Keratinocyte (primary cell): ENCODE results near the gene BCAS3. TPM values are rescaled to one million over a fixed set of nuclear protein-coding genes. Genes with fewer than 3 reads are reported as not detected.

Source experiments
- DNase-seq: peaks from one replicate; pipeline ENCODE4 v3.0.0-alpha.2; 2011; ENCODE audit warnings: low read depth, missing footprints, low spot score
- FAIRE-seq: peaks from 2 replicates; lab custom pipeline; 2011; peaks lifted over from hg19 to GRCh38; lab: Jason Lieb, UNC
- H2AFZ ChIP-seq: 2 replicates; pipeline ENCODE4 v1.6.0; 2012; ENCODE audit warnings: low read length, control low read depth, inconsistent platforms; ENCODE audit not compliant: control insufficient read depth
- H3K27ac ChIP-seq: 2 replicates; pipeline ENCODE4 v1.5.1; 2011; ENCODE audit warnings: low read length; ENCODE audit not compliant: control insufficient read depth, insufficient read depth
- H3K27me3 ChIP-seq: 3 replicates; pipeline ENCODE4 v1.6.0; 2011; ENCODE audit warnings: low read length; ENCODE audit not compliant: control insufficient read depth, insufficient read depth; ENCODE audit errors: extremely low read depth
- H3K36me3 ChIP-seq, 2 experiments: 2 replicates in 1 of 2; 3 replicates in 1 of 2; pipeline ENCODE4 v1.5.1; 2011; ENCODE audit warnings: low read length in 2 of 2, mild to moderate bottlenecking in 1 of 2; ENCODE audit not compliant: control insufficient read depth in 2 of 2, insufficient read depth in 2 of 2; ENCODE audit errors: extremely low read depth in 1 of 2
- H3K4me1 ChIP-seq: 3 replicates; pipeline ENCODE4 v1.5.1; 2011; ENCODE audit warnings: low read length; ENCODE audit not compliant: control insufficient read depth, insufficient read depth; ENCODE audit errors: extremely low read depth
- H3K4me2 ChIP-seq: 3 replicates; pipeline ENCODE4 v1.6.0; 2011; ENCODE audit warnings: low read depth, low read length; ENCODE audit not compliant: control insufficient read depth, insufficient read depth; ENCODE audit errors: extremely low read depth
- H3K4me3 ChIP-seq, 3 experiments: fragments of 200-600 bp in 1 of 3; sonication (generic) in 1 of 3; 2 replicates in 2 of 3; 3 replicates in 1 of 3; pipeline ENCODE4 v1.5.1; 2011 to 2016; ENCODE audit warnings: low read length in 3 of 3, mild to moderate bottlenecking in 3 of 3, control low read depth in 2 of 3, inconsistent platforms in 1 of 3, low read depth in 1 of 3, mixed read lengths in 1 of 3, mixed run types in 1 of 3, moderate library complexity in 1 of 3; ENCODE audit not compliant: control insufficient read depth in 2 of 3, insufficient read depth in 2 of 3; ENCODE audit errors: extremely low read depth in 1 of 3
- H3K79me2 ChIP-seq: 2 replicates; pipeline ENCODE4 v1.6.0; 2012; ENCODE audit warnings: low read length; ENCODE audit not compliant: control insufficient read depth, insufficient read depth
- H3K9ac ChIP-seq: 3 replicates; pipeline ENCODE4 v1.6.0; 2011; ENCODE audit warnings: low read length; ENCODE audit not compliant: control insufficient read depth, insufficient read depth; ENCODE audit errors: extremely low read depth
- H3K9me1 ChIP-seq: 3 replicates; pipeline ENCODE4 v1.6.0; 2011; ENCODE audit warnings: low read length; ENCODE audit not compliant: control insufficient read depth, insufficient read depth; ENCODE audit errors: extremely low read depth
- H3K9me3 ChIP-seq: 2 replicates; pipeline ENCODE4 v1.5.1; 2012; ENCODE audit warnings: low read depth, low read length; ENCODE audit not compliant: control insufficient read depth
- H4K20me1 ChIP-seq: 3 replicates; pipeline ENCODE4 v1.6.0; 2011; ENCODE audit warnings: low read length; ENCODE audit not compliant: control insufficient read depth, insufficient read depth; ENCODE audit errors: extremely low read depth
- EZH2 ChIP-seq: IDR thresholded peaks from one replicate; pipeline ENCODE4 v1.6.1; 2012; ENCODE audit warnings: inconsistent platforms, mild to moderate bottlenecking, low read length, moderate library complexity
- dilution Hi-C: fragments of 300-500 bp; cut with MboI; formaldehyde crosslinking; loops from one replicate; pipeline ENCODE4 v1.7.0; 2020; ENCODE audit warnings: low sequenced_read_pairs; ENCODE audit not compliant: extremely low pct_ligation_motif_present
- polyA plus RNA-seq, 5 experiments: library from polyadenylated mRNA; depleted of rRNA in 3 of 5; stranded (reverse) in 3 of 5; stranded (forward) in 1 of 5; unstranded in 1 of 5; fragments of >200 nt; gene quantifications; 1 replicate in 1 of 5; 2 replicates in 3 of 5; 3 replicates in 1 of 5; pipeline versions ENCODE4 v1.2.1 to v1.2.3, GENCODE V29; 2011 to 2012; ENCODE audit warnings: missing spikeins in 2 of 5, low read depth in 1 of 5, low replicate concordance in 1 of 5
- TF ChIP-seq, protein P1 (sequence below), 3 experiments: IDR thresholded peaks in 1 of 3; conservative IDR thresholded peaks in 1 of 3; optimal IDR thresholded peaks in 1 of 3; 2 replicates in 2 of 3; 3 replicates in 1 of 3; pipeline versions ENCODE3 to v1.5.1; 2011; ENCODE audit warnings: low read length in 3 of 3, mild to moderate bottlenecking in 3 of 3, moderate library complexity in 2 of 3, control low read depth in 1 of 3, inconsistent platforms in 1 of 3; ENCODE audit not compliant: insufficient read depth in 2 of 3; ENCODE audit errors: extremely low read depth in 1 of 3

Gene BCAS3
- polyA plus RNA-seq, 1 donor (not counting 4 experiments of a cell fraction or from before 2014, with no cell fraction given): 11.8 TPM

DNA sequence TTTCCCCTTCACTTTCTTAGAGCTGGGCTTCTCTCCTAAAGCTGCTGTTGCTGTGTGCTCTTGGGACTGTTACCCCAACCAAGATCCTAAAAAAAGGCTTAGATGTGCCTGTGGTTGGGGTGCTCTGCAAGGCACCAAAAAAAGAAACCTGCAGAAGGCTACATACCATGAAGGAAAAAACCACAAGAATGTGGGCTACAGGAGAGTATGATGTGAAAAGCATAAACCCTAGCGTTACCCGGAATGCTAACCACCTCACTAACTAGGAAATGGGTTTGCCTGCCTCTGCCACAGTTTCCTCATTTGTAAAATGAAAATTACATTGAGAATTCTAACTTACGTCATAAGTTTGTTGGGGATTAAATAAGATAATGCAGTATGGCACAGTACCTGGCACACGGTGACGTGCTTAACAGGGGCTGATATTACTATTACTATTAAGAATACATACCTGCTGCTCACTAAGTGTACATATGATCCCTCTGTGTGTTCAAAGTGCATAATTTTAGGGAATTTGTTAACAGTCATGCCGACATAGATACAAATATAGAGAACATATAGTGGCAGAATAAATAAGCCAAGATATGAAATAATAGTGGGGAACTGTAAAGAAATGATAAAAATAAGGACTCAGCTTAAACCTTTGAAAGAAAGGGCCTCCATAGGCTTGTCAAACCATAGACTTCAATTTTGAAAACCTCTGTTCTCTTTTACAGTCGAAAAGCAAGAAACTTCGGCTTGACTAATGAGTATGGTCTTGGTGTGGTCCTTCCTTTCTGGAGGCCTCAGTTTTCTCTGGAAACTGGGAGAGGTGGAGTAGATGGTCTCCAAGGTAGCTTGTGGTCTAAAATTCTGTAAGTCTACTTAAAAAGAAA is 544.2 kb downstream of the BCAS3 start:
- no peak overlapping the region for H3K4me2 ChIP-seq
- H3K9me1 ChIP-seq: no peaks in the 10 kb centered on the region
- H4K20me1 ChIP-seq: no peaks in the 10 kb centered on the region
- no peak overlapping the region for H3K27ac ChIP-seq
- no peak overlapping the region for H2AFZ ChIP-seq
- no peak for DNase-seq
- no peaks in the 10 kb centered on the region for H3K27me3 ChIP-seq
- H3K9ac ChIP-seq: no peak overlapping the region
- H3K4me3 ChIP-seq: no peak overlapping the region
- no peaks in the 10 kb centered on the region for H3K4me1 ChIP-seq
- no peaks in the 10 kb centered on the region for H3K79me2 ChIP-seq
- FAIRE-seq: no peak
- dilution Hi-C loops: no loop called here
- no peak for TF ChIP-seq EZH2
- H3K9me3 ChIP-seq: no peaks in the 10 kb centered on the region
- no peaks in the 10 kb centered on the region for H3K36me3 ChIP-seq

DNA sequence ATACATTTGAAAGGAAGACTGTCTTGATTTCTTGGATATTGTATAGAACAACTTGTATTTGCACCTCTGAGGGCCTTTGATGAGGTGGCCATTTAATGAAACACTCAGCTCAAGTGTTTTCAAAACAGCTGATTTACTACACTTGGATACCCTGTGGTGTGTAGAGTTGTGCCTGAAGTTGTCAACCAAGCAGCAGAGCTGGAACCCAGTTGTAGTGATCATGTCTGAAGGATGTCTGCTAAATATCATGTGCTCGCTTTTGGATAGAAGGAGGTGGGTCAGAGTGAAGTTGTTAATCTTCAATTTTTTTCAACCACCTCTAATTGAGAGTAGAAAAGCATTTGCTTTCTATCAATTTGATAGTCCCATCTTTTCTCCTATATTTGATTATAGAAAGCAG is 546.1 kb downstream of the BCAS3 start:
- Histone ChIP-seq H3K9me1 (no peaks in the 10 kb centered on the region), H3K27me3 (no peaks in the 10 kb centered on the region), H3K4me1 (no peaks in the 10 kb centered on the region), H3K4me3 (no peak overlapping the region), H3K36me3 (no peaks in the 10 kb centered on the region), H3K9me3 (no peaks in the 10 kb centered on the region), H3K27ac (no peak overlapping the region), H3K4me2 (no peak overlapping the region), H3K79me2 (no peaks in the 10 kb centered on the region), H2AFZ (no peak overlapping the region), H3K9ac (no peak overlapping the region), H4K20me1 (no peaks in the 10 kb centered on the region)
- TF ChIP-seq EZH2: no peak
- dilution Hi-C loops: no loop called here
- DNase-seq (no peak), FAIRE-seq (no peak)

DNA sequence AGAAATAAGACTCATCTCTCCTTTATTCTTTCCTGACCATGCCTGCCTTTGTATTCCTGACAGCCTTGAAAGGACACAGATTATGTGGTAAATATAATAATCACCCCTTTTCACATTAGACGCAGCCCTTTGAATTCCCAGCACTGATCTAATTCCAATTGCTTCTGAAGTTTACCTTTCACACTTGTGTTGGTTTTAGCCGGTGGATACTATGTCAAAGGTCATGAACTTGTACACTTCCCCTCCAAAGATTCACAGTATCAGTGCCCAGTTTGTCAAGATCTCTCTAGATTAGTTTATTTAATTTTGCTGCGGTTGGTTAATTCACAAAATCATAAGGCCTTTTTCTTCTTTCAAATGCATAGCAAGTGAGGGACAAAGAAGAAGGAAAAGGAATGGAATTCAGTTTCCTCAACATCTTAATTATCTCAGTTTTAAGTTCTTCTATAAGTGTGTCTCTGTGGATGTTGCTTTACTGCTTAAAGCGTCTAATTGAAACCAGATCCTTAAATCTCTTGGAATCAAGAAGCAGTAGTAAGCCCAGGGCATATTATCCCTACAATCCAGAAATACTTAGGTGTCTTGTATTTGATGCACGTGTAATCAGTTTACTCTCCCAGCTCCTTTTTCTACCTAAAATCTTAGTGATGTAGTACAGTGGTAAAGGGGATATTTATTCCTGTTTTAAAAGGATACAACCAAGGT is 547.7 kb downstream of the BCAS3 start:
- no peak for FAIRE-seq
- H3K9ac ChIP-seq: no peak overlapping the region
- no peak overlapping the region for H3K4me2 ChIP-seq
- DNase-seq: no peak
- no peak overlapping the region for H2AFZ ChIP-seq
- no peaks in the 10 kb centered on the region for H3K36me3 ChIP-seq
- H4K20me1 ChIP-seq: no peaks in the 10 kb centered on the region
- dilution Hi-C loops: no loop called here
- no peaks in the 10 kb centered on the region for H3K9me1 ChIP-seq
- no peaks in the 10 kb centered on the region for H3K9me3 ChIP-seq
- H3K27ac ChIP-seq: no peak overlapping the region
- H3K4me1 ChIP-seq: no peaks in the 10 kb centered on the region
- TF ChIP-seq, protein P1, sequence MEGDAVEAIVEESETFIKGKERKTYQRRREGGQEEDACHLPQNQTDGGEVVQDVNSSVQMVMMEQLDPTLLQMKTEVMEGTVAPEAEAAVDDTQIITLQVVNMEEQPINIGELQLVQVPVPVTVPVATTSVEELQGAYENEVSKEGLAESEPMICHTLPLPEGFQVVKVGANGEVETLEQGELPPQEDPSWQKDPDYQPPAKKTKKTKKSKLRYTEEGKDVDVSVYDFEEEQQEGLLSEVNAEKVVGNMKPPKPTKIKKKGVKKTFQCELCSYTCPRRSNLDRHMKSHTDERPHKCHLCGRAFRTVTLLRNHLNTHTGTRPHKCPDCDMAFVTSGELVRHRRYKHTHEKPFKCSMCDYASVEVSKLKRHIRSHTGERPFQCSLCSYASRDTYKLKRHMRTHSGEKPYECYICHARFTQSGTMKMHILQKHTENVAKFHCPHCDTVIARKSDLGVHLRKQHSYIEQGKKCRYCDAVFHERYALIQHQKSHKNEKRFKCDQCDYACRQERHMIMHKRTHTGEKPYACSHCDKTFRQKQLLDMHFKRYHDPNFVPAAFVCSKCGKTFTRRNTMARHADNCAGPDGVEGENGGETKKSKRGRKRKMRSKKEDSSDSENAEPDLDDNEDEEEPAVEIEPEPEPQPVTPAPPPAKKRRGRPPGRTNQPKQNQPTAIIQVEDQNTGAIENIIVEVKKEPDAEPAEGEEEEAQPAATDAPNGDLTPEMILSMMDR (optimal IDR thresholded peaks at IDR 0.05 in 1 of 3, IDR thresholded peaks at IDR 0.05 in 1 of 3, conservative IDR thresholded peaks at IDR 0.05 in 1 of 3; ENCODE audit: extremely low read depth in 1 of 3, insufficient read depth in 2 of 3, low read length in 3 of 3): no peak
- TF ChIP-seq EZH2: no peak
- no peaks in the 10 kb centered on the region for H3K79me2 ChIP-seq
- no peaks in the 10 kb centered on the region for H3K27me3 ChIP-seq
- no peak overlapping the region for H3K4me3 ChIP-seq
